Memory B cell (primary cell): ENCODE data around the gene RPS24.
A peak's percentile ranks its signal among the peaks of the same experiment; 100 is the strongest.

Experiments
- ATAC-seq: fragments of 150-1000 bp; cut with Tn5 transposase; 2 replicates; pipeline ENCODE4 v1.10.0; 2021; ENCODE audit warnings: low read depth, mild to moderate bottlenecking, moderate library complexity
- DNase-seq, 2 donors: peaks; one replicate each; pipeline ENCODE4 v3.0.0; 2022; ENCODE audit warnings: low spot score in 2 of 2
- H3K27ac Mint-ChIP-seq: one replicate; pipeline ENCODE4 v1.8.0; 2022; ENCODE audit warnings: mild to moderate bottlenecking, moderate library complexity, mixed read lengths
- H3K27me3 Mint-ChIP-seq: one replicate; pipeline ENCODE4 v1.8.0; 2022; ENCODE audit warnings: mixed read lengths
- H3K36me3 Mint-ChIP-seq: one replicate; pipeline ENCODE4 v1.8.0; 2022; ENCODE audit warnings: mild to moderate bottlenecking, mixed read lengths
- H3K4me1 Mint-ChIP-seq: one replicate; pipeline ENCODE4 v1.8.0; 2022; ENCODE audit warnings: mixed read lengths
- H3K4me3 Mint-ChIP-seq: one replicate; pipeline ENCODE4 v1.8.0; 2022; ENCODE audit warnings: mild to moderate bottlenecking, moderate library complexity, mixed read lengths
- H3K9me3 Mint-ChIP-seq: one replicate; pipeline ENCODE4 v1.8.0; 2022; ENCODE audit warnings: mixed read lengths

The RPS24 gene

DNA sequence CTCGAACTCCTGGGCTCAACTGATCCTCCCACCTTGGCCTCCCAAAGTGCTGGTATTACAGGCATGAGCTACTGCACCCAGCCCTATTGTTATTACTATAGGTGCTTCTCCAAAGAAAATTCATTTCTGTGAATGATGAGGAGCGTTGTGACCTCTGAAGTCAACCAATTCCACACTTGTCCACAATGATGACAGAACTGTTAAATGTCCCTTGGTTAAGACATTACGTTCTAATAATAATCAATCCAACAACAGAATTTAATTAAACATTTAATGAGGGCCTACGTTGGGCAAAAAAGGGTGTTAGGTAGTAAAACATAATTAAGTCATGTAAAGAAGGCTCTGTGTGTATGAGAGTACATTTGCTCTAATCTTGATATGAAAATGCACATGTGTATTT is 22.6 kb upstream of the RPS24 start:
- Mint-ChIP-seq H3K36me3 (peaks cover 34% of the 10 kb centered on the region), H3K4me3 (no peak overlapping the region), H3K9me3 (no peaks in the 10 kb centered on the region), H3K4me1 (no peaks in the 10 kb centered on the region), H3K27ac (no peak overlapping the region), H3K27me3 (no peaks in the 10 kb centered on the region)
- DNase-seq, result no peak
- ATAC-seq, result no peak

DNA sequence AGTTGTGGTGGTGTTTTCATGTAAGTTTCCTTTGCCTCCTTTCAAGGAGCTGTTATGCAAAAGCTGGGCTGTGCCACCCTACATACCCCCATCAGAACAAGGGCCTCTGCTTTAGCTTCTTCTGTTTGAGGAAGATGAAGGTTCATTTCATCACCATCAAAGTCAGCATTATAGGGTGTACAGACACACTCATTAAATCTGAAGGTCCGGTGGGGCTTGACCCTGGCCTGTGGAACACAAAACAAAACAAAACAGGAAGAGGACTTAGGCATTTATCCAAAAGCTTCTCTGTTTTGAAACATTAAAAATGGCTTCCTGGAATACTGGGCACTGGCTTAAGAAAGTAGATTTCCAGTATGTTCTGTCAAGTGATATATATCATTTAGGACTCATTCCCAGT is 20.1 kb upstream of the RPS24 start:
- DNase-seq, result no peak
- no peaks in the 10 kb centered on the region for H3K9me3 Mint-ChIP-seq
- no peak overlapping the region for H3K4me3 Mint-ChIP-seq
- no peaks in the 10 kb centered on the region for H3K4me1 Mint-ChIP-seq
- H3K27ac Mint-ChIP-seq, result no peak overlapping the region
- H3K36me3 Mint-ChIP-seq, result peaks cover 39% of the 10 kb centered on the region
- no peak for ATAC-seq
- no peaks in the 10 kb centered on the region for H3K27me3 Mint-ChIP-seq

DNA sequence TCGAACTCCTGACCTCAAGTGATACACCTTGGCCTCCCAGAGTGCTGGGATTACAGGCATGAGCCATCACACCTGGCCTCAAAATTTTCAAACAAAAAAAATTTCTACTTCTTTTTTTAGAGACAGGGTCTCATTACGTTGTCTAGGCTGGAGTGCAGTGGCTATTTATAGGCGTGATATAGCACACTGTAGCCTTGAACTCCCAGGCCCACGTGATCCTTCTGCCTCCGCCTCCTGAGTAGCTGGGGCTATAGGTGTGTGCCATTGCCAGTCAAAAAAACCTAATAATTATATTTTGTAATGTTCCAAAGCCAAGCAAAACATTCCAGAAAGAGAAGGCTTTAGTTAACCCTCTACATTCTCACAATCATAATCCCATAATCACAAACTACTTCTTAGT is 18.1 kb upstream of the RPS24 start:
- Mint-ChIP-seq H3K27me3 (no peaks in the 10 kb centered on the region), H3K4me3 (no peak overlapping the region), H3K36me3 (peaks cover 33% of the 10 kb centered on the region), H3K9me3 (no peaks in the 10 kb centered on the region), H3K27ac (no peak overlapping the region), H3K4me1 (no peaks in the 10 kb centered on the region)
- DNase-seq, result no peak
- no peak for ATAC-seq

- H3K9me3 Mint-ChIP-seq, result no peaks in the 10 kb centered on the region
- no peaks in the 10 kb centered on the region for H3K27me3 Mint-ChIP-seq
- peaks cover 32% of the 10 kb centered on the region for H3K36me3 Mint-ChIP-seq
- no peak overlapping the region for H3K27ac Mint-ChIP-seq
- ATAC-seq (no peak), DNase-seq (no peak)
- no peak overlapping the region for H3K4me3 Mint-ChIP-seq
- H3K4me1 Mint-ChIP-seq, result no peaks in the 10 kb centered on the region
Observed at GRCh38 chr10:78017856-78018255, 15.8 kb upstream of the RPS24 start.

DNA sequence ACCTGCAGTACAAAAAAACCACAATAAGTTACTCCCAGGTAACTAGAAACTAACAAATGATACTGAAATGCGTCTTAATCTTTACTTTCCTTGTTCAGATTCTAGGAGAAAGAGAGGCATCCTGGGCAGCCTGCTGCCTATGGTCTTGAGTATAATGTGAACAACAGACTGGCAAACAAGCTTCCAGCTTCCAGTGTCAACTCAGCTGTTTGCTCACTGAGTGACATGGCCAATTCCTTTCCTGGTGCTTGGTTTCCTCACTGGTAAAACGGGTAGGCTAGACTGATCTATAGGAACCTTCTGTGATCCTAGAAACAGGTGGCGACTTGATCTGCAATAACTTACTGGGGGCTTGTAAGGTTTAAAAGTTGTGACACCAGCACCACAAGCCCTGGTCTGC is 14.4 kb upstream of the RPS24 start:
- no peak overlapping the region for H3K4me3 Mint-ChIP-seq
- ATAC-seq, result no peak
- no peak for DNase-seq
- peaks cover 30% of the 10 kb centered on the region for H3K36me3 Mint-ChIP-seq
- H3K4me1 Mint-ChIP-seq, result no peaks in the 10 kb centered on the region
- no peak overlapping the region for H3K27ac Mint-ChIP-seq
- no peaks in the 10 kb centered on the region for H3K27me3 Mint-ChIP-seq
- no peaks in the 10 kb centered on the region for H3K9me3 Mint-ChIP-seq

DNA sequence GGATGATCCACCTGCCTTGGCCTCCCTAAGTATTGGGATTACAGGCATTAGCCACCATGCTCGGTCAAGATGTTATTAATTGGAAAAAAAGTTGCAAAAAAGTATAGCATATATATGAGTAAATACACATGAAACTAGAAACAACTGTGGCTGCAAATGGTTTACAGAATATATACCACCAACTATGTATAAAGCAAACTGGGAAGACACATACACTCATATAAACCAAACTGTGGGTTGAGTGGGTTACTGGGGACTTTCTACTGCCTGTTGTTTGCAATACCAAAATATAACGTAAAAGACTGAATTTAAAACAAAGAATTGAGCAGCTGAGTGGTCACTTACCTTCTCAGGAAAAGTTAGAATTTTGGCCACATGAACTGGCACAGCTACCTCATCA is 12.5 kb upstream of the RPS24 start:
- no peaks in the 10 kb centered on the region for H3K9me3 Mint-ChIP-seq
- peaks cover 40% of the 10 kb centered on the region for H3K36me3 Mint-ChIP-seq
- H3K27ac Mint-ChIP-seq, result no peak overlapping the region
- no peak overlapping the region for H3K4me3 Mint-ChIP-seq
- DNase-seq (no peak), ATAC-seq (no peak)
- no peaks in the 10 kb centered on the region for H3K27me3 Mint-ChIP-seq
- H3K4me1 Mint-ChIP-seq, result peaks cover under 1% of the 10 kb centered on the region

DNA sequence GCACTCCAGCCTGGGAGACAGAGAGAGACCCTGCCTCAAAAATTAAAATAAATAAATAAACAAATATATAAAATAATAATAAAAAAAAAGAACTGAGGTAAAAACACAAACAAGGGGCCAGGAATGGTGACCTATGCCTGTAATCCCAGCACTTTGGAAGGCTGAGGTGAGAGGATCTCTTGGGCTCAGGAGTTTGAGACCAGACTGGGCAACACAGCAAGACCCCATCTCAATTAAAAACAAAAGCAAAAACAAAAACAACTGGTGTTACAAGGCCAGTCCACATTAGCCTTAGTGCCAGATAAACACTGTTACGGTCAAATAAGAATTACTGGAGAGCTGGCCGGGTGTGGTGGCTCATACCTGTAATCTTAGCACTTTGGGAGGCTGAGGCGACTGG is 9.9 kb upstream of the RPS24 start:
- no peak for ATAC-seq
- Mint-ChIP-seq H3K27me3 (no peaks in the 10 kb centered on the region), H3K4me1 (peaks cover 16% of the 10 kb centered on the region), H3K36me3 (peaks cover 42% of the 10 kb centered on the region), H3K4me3 (no peak overlapping the region), H3K27ac (no peak overlapping the region), H3K9me3 (no peaks in the 10 kb centered on the region)
- no peak for DNase-seq

- DNase-seq, result no peak
- ATAC-seq, result no peak
- Mint-ChIP-seq H3K4me3 (no peak overlapping the region), H3K36me3 (peaks cover 36% of the 10 kb centered on the region), H3K27me3 (no peaks in the 10 kb centered on the region), H3K9me3 (peaks cover 1% of the 10 kb centered on the region), H3K27ac (no peak overlapping the region), H3K4me1 (peaks cover 23% of the 10 kb centered on the region)
Observed at GRCh38 chr10:78025685-78026364, 7.8 kb upstream of the RPS24 start.

DNA sequence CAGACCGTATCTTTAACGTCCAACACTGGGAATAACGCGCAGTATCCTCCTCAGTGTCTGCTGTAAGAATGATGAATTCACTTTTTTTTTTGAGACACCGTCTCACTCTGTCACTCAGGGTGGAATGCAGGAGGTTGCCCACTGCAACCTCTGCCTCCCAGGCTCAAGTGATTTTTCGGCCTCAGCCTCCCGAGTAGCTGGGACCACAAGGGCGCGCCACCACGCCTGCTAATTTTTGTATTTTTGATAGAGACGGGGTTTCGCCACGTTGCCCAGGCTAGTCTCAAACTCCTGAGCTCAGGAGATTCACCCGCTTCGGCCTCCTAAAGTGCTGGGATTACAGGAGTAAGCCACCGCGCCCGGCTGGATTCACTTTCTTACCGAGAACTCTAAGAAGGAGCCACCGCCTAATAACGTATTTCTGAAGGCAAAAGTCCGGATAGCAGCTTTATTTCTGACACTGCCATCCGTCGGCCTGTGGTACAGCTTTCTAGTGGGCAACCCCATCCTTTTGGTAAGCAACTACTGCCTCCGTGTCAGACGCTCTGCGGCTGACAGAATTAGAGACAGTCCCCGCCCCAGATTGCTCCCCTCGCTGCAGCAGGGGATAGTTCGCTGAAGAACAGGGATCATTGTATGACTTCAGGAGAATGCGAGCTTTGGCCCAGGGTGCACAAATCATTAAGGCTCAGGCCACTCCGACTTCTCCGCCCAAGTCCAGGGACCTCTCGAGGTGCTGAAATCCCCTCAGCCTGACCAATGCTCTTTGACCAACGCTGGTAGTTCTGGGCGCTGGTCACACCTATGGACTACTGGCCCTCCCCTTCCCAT is 5.0 kb upstream of the RPS24 start:
- DNase-seq (no peak), ATAC-seq (no peak)
- H3K4me1 Mint-ChIP-seq, result peaks cover 23% of the 10 kb centered on the region
- peaks cover 1% of the 10 kb centered on the region for H3K9me3 Mint-ChIP-seq
- H3K27me3 Mint-ChIP-seq, result no peaks in the 10 kb centered on the region
- H3K27ac Mint-ChIP-seq, result peak overlapping the region; percentile 92
- H3K4me3 Mint-ChIP-seq, result peak overlapping the region; percentile 99
- H3K36me3 Mint-ChIP-seq, result peaks cover 23% of the 10 kb centered on the region

GRCh38 chr10:78029269-78030226 is 4.1 kb upstream of the RPS24 start, which contains the start of gene POLR3A:
Gene POLR3A (minus strand): TSS chr10:78029515. CDS start chr10:78029407, 108 bp downstream.
- ATAC-seq (peak; percentile 64), DNase-seq (peak; percentile 78 to 88)
- Mint-ChIP-seq H3K36me3 (peaks cover 17% of the 10 kb centered on the region), H3K27ac (peak within 1 kb of the TSS; percentile 92), H3K27me3 (no peaks in the 10 kb centered on the region), H3K4me1 (peaks cover 27% of the 10 kb centered on the region), H3K4me3 (peak within 1 kb of the TSS; percentile 99), H3K9me3 (peaks cover 1% of the 10 kb centered on the region)

- DNase-seq (no peak), ATAC-seq (no peak)
- Mint-ChIP-seq H3K27me3 (no peaks in the 10 kb centered on the region), H3K4me3 (peak overlapping the region; percentile 90), H3K36me3 (peaks cover 13% of the 10 kb centered on the region), H3K9me3 (peaks cover 1% of the 10 kb centered on the region), H3K27ac (peak overlapping the region; percentile 88), H3K4me1 (peaks cover 31% of the 10 kb centered on the region)
Observed at GRCh38 chr10:78033387-78033636, 351 bp upstream of the RPS24 start.

DNA sequence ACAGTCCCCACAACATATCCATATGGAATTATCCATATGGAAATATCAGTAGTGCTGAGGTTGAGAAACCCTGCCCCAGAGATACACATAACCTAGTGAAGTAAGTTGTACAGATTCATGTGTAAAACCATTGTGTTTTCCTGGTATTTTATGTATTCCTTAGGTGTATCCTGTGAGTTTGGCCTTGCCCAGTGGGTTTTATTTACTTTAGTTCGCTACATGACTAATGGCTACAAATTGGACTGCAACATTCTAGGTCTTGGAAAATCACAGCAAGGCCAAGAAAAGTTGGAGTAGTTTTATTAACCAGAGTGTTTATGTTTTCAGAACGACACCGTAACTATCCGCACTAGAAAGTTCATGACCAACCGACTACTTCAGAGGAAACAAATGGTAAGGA is 1.4 kb downstream of the RPS24 start:
- Mint-ChIP-seq H3K36me3 (peaks cover 20% of the 10 kb centered on the region), H3K4me1 (peaks cover 31% of the 10 kb centered on the region)

GRCh38 chr10:78035437-78035836 is 1.8 kb downstream of the RPS24 start:
- Mint-ChIP-seq H3K27ac (peak overlapping the region; percentile 88), H3K27me3 (no peaks in the 10 kb centered on the region), H3K4me3 (peak overlapping the region; percentile 90), H3K9me3 (no peaks in the 10 kb centered on the region), H3K36me3 (peaks cover 20% of the 10 kb centered on the region), H3K4me1 (peaks cover 31% of the 10 kb centered on the region)
- ATAC-seq (no peak), DNase-seq (no peak)

More for the DNA sequence above, 1.4 kb downstream of the RPS24 start:
- DNase-seq (no peak), ATAC-seq (no peak)
- H3K27me3 Mint-ChIP-seq, result no peaks in the 10 kb centered on the region
- H3K9me3 Mint-ChIP-seq, result no peaks in the 10 kb centered on the region
- H3K4me3 Mint-ChIP-seq, result peak overlapping the region; percentile 90
- H3K27ac Mint-ChIP-seq, result peak overlapping the region; percentile 88
